Left renal pelvis (tissue), 4 donors: ENCODE measurements around the gene PNPLA2. TPM values are rescaled to one million over a fixed set of nuclear protein-coding genes. Genes with fewer than 3 reads are reported as not detected.

Source experiments
- DNase-seq, 4 donors: peaks; one replicate each; pipeline ENCODE4 v3.0.0-alpha.2; 2013; ENCODE audit warnings: low read depth in 4 of 4, low spot score in 3 of 4
- polyA plus RNA-seq, 4 donors: library from polyadenylated mRNA; unstranded; fragments of 120-200 nt; gene quantifications; one replicate each; pipeline ENCODE4 v1.2.1, GENCODE V29; 2013; ENCODE audit not compliant: insufficient read length in 4 of 4

PNPLA2 gene
- polyA plus RNA-seq, 4 donors, result 30.5 to 92.4 (median 44.1) TPM

DNA sequence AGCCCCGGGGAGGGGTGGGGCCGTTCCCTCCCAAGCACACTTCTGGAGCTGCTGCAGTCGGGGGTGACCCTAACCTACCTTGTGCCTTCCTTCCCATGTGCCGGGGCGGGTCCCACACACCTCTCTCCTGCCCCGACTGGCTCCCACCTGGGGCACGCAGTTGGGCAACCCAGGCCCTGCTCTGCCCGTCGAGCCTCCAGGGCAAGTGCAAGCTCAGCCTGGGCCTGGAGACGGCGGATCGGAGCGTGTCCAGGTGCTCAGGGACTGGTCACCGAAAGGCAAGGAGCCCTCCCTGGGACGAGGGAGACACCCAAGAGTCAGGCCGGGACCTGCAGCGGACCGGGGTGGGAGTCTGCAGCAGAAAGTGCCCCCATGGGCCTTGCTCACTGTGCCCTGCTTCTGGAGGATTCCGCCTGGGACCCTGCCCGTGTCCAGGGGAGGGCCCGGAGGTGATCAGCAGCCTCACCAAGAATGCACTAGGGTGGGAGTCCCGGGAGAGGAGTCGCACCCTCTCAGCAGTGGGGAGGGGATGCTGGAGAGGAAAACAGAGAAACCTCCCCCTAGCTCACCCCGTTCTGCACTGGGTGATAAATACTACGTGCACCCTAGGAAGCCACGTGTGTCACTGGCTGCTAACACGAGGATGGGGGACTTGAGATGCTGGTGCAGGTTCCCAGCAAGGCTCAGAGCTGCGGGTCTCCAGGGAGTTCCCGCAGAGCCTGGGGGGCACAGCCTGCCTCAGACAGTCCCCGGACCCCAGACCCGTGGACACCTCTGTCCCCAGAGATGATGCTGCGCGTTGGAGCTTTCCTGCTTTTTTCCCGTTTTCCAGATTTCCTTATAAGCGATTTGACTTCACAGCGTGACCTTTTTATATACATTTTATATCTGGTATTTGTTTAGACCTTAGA is 36.2 kb upstream of the PNPLA2 start:
- DNase-seq, result no peak

DNA sequence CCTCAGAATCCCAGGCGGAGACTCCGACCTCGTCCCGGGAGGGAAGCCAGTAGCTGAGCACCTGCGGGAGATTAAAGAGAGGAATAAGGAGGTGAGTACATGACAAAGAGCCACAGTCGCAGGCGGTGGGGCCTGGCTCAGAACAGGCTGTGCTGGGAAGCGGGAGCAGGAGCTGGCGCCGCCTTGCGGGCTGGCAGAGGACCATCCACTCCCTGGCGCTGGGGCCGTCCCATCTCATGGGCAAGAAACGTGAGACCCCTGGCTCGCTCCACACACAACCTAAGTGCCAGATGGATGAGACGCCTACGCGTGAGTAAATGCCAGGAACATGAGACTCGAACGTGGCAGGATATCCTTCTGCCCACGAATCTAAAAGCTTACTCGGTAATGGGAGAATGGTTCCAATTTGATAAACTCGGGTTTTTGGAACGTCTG is 35.1 kb upstream of the PNPLA2 start:
- DNase-seq, result peak in 2 of 4 donors; percentile 53 to 76

DNA sequence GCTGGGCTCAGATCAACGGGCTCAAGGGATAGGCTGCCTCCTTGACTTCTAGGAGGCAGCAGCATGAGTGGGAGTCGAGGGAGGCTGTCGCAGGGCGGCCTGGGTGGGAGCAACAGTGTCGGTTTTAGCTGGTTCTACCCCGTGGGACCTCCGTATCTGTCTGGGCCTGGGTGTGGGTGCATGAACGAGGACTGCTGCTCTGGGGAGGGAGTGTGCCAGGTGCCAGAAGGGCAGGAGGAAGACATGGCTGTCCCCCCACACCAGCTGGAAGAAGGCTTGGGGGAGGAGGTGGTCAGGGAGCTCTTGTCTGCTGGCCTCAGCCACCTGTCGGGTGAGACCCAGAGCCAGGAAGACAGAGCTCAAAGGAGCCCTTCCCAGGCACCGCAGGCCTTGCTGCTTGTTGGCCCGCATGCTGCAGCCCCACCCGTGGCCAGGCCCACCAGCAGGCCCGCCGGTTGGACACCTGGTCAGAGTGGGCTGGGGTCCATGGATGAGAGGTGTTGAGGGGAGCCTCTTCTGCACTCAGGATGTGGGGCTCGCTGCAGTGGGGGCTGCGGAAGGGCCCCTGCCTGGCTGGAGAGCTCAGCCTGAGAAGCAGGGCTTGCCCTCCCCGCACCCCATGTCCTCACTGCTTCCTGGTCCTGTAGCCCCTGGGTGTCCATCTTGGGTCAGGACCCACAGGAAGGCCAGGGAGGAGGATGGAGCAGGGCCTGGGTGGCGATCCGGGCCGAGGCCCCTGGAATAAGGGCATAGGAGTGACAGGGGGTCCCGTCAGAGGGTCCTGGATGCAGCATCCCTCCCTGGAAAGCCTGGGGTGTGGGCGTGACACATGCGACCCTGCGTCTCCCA is 32.3 kb upstream of the PNPLA2 start:
- no peak for DNase-seq

DNA sequence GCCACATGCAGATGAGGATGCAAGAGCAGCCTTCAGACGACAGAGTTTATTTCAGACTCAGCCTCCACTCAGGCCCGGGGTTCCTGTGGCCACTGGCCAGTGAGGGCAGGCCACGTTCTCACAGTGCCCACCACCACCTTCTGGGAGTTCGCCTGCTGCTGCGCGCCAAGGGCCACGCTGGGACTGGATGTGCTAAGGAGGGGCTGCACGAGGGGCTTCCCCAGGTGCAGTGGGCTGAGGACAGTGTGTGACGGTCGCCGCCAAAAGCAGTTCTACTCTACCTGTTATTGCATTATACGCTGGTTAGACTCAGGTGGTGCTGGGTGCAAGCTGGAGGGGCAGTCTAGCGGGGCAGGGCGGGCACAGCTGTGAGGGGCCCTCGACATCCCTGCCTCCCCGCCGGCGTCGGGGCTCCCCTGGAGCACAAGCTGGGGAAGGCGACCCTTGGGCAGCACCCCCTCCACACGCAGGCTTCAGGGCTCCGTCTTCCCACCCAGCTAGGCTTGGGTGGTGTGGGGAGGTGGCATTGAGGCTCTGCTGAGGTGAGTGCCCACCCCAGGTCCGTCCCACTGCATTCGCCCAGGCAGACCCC is 31.5 kb upstream of the PNPLA2 start:
- DNase-seq, result no peak

DNA sequence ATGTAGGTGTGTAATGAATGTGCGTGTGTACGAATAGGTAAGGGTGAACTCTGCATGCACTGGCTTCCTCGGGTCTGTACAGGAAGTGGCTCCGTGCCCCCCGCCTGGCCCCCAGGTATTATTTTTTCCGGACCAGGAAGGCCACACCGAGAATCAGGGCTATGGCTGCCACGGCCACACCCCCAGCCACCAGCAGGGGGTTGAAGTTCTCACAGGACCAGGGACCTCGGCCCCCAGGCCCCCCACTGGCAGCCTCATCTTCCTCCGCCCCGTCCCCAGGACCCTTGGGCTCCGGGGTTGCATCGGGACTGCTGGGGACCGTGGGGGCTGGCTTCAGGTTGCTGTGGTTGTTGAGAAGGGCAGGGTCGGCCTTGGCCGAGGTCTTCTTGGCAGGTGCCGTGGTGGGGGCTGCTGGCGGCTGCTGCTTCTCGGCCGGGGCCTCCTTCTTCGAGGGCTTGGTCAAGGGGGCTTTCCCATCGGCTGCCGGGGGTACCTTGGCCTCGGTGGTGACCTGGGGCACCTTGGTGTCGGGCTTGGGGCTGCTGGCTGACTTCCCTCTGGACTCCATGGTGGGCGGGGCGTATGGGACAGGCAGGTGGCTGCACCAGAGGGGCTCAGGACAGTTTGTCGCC is 30.6 kb upstream of the PNPLA2 start:
- DNase-seq, result no peak

DNA sequence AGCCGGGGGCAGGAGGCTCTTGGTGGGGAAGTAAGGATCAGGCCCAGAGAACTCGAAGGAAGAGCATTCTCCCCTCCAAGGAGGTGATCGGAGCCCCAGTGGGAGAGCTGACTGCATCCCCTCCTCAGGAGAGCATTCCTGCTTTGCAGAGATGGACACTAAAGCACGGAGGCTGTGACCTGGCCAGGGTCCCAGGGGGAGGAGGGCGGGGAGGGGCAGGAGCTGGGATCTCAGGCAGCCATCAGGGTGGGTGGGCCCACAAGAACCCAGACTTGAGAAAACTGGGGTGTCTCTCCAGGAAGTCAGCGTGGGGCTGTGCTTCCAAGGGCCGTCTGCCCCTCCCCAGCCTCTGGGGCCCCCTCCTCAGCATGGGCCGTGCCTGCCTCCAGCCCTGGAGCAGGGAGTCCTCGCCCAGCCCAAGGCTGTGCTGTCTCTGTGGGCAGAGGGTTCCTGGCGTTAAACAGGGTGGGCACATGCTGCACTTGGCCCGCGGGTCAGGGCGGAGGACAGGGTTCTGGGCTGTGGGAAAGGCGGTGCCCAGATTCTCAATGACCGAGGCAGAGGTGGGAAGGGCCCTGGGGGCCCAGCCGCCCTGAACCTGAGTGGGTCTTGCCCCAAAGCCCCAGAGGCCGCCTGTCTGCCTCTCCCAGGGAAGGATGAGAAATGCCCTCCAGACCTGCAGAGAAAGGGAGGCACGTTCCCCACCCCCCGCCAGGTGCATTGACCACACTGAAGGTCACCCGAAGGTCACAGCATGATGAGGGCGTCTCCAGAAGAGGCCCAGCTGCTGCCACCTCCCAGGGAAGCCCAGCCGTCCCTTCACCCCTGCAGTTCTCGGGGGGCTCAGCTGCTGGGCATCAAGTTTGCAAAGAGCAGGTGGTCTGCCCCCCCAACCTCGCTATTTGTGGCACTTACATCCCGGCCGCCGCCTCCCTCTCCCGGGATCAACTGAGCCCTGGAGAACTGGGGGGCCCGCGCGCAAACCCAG is 29.5 kb upstream of the PNPLA2 start:
- DNase-seq, result no peak

DNA sequence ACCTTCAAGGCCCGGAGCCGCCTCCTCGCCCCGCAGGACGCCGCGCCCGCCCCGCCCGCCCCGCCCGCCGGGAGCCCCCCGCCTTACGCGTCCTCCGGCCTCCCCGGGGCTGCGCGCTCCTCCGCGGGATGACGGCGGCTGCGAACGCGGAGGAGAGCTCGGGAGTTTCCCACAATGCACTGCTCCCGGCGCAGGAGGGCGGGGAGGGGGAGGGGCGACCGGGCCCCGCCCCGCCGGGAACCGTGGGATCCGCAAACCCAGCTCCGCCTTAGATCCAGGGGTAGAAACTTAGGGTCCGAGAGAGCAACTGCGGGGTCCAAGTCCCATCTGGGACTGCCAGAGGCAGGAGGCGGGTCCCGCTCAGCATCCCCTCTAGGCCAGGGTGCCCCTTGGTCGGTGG is 28.8 kb upstream of the PNPLA2 start, which contains the start of gene CEND1:
Gene CEND1 (minus strand): TSS at position 148 of the 400 bp plus-strand sequence. CDS start 1,514 bp downstream, outside the sequence.
- no peak for DNase-seq

DNA sequence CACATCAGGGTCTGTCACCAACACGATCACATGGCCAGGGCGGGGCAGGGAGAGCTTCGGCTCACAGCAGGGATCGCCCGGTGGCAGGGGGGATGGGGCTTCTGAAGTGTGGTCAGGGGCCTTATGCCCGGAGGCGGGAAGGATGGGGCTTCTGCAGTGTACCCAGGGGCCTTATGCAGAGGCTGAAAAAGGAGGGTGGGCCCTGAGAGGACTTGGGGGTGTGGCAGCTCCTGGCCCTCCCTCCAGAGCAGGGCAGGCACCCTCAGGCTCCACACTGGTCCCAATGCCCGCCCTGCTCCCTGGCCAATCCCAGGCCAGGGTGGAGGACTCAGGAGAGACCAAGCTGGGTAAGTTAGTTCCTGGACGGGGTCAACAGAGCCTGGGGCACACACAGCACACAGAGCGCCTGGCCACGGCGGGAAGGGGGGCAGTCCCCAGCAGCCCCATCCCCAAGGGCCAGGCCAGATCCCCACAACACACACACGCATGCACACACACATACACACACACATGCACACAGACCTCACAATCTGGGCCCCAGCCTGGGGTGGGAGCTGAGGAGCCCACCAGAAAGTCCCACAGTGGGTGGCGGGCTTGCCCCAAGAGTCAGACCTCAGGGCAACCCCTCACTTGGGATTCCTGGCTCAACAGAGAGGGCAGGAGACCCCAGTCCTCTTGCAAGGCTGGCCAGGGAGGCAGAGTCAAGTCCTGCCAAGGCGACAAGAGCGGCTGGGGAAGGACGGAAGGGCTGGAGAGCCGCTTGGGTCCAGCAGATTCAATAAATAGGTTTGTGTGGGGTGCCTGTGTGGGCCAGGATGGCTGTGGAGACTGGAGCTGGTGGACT is 27.8 kb upstream of the PNPLA2 start:
- no peak for DNase-seq

DNA sequence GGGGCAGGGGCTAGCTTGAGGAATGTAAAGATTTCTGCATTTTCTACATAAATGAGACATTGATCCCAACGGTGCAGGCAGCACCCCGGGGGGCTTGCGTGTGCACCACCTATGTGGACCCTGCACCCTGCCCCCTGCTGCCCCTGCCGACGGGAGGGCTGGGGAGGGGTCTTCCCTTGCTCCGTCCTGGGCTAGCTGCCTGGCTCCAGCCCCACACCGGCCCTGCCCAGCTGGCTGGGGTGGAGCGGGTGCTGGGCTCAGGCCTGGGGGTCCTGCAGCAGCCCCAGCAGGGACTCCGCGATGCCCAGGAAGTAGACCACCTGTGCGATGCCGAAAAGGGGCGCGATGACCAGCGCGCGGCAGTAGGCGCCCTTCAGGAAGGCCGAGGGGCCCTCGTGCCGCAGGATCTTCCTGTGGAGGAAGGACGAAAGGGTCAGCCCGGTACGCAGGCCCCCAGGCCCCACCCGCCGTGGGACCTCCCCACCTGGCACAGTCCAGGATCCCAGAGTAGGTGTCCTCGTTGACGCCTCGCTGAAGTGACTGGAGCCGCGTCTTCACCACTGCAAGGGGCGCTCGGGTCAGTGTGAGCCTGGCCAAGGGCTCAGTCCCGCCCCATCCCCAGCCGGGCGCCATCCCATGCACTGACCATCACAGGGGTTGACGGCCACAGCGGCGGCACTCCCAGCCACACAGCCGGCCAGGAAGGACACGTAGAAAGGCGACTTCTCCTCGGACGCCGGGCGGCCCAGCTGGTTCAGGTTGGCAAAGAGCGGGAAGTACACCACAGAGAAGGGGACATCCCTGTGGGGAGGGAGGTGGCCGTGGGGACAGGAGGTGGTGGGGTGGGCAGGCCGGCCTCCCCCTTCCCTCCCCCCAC is 26.8 kb upstream of the PNPLA2 start:
- no peak for DNase-seq

DNA sequence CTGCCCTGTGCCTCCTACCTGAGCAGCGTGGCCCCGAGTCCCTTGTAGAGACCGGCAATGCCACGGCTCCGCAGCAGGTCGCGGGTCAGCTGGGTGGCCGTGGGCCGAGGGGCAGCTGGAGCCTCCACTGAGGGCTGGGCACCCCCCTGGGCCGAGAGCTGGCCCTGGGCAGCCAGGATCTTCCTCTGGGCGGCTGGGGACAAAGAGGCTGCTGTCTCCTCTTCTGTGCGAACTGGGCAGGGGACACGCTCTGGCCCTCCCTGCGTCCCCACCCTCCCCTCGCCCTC is 26.2 kb upstream of the PNPLA2 start:
- DNase-seq, result no peak

DNA sequence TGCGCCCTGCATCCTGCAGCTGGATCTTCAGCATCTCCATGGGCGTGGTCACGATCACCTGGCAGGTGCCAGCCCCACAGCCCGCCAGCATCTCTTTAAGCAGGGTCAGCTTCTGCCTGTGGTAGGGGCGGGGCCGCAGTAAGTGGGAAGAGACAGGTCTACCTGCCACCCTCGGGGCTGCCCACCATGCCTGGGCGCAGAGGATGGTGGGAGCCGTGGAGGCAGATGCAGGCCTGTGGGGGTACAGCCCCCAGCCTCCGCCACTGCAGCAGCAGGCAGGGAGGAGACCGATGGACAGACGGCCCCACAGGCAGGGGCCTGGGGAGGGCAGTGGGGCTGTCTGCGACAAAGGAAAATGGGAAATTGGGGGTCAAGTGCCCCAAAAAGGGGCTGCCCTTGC is 25.8 kb upstream of the PNPLA2 start:
- DNase-seq, result no peak

DNA sequence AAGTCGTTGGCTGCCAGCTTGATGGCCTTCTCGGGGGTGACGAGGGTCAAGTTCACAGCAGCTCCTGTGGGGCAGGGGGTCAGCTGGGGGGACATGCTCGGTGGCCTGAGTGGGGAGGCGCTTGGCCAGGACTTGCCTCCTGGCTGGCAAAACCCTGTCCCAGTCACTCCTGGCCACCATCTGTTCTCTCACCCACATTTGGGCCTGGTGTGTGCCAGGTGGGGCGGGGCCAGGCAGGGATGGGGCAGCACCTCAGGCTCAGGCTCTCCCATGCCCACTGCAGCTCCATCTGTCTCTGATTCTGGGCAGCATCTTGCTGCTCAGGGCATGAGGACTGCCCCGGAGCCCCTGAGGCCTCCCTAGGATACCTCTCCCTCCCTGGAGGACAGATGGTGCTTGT is 25.2 kb upstream of the PNPLA2 start:
- DNase-seq, result no peak

DNA sequence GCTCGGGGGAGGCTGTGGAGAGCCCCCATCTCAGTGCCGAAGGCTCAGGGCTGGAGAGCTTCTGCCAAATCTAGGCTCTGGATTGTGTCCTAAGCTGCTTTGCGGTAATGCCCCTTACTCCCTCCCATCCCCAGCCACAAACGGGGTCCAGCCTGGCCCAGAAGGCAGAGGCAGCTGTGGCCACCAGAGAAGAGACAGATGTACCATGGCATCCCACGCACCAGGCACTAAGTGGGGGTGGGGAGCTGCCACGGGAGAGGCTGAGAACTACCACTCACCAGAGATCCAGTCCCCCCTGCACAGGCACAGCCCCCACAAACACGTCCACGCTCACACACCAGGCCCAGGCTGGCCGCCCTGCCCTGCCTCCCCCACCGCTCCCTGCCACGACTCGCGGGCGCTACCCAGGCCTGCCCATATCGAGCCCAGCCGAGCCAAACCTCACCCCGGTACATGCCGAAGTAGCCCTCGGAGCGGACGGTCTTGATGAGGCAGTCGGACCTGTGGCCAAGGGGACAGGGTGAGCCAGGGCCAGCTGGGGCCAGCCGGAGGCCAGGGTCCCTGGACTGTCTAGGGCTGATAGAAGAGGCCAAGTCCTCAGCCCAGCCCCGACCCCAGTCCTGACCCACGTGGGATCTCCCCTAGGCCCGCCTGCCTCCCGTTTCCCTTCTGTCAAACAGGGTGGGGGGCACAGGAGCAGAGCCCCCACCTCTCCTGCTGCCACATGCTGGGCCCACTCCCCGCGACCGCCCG is 24.5 kb upstream of the PNPLA2 start:
- DNase-seq, result no peak

DNA sequence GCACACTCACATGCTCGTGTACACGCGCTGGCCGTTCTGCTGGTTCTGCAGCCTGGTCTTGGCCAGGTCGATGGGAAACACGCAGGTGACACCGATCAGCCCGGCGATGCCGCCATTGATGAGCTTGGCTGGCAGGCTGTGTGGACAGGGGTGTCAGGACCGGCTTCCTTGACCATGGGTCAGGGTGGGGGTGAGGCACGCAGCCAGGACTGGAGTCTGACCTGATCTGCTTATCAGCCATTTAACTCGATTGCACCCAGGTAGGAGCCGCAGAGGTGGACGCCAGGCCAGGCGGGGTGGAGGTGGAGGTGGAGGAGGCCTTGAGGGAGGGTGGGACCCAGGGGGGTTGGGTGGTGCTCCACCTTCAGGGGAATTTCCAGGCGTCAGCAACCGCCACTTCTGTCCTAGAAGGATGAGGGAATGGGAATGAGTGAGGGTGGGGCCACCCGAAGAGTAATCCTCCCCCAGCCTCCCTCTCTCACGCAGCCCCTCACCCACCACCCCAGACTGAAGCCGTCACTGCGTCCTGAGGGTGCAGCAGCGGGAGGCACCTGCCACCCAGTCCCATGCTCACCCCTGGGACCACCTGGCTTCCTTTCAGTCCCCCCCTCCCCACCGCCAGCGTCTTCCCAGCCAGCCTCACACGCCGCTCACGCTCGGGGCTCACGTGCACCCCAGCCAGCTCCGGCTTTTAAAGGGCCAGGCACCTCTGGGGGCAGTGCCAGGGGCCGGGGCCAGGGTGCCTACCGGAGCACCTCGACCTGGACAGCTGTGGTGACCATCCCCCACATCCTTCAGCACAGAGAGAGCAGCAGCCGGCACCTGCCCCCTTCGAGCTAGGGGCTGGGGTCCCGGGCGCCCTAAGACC is 23.7 kb upstream of the PNPLA2 start:
- no peak for DNase-seq

DNA sequence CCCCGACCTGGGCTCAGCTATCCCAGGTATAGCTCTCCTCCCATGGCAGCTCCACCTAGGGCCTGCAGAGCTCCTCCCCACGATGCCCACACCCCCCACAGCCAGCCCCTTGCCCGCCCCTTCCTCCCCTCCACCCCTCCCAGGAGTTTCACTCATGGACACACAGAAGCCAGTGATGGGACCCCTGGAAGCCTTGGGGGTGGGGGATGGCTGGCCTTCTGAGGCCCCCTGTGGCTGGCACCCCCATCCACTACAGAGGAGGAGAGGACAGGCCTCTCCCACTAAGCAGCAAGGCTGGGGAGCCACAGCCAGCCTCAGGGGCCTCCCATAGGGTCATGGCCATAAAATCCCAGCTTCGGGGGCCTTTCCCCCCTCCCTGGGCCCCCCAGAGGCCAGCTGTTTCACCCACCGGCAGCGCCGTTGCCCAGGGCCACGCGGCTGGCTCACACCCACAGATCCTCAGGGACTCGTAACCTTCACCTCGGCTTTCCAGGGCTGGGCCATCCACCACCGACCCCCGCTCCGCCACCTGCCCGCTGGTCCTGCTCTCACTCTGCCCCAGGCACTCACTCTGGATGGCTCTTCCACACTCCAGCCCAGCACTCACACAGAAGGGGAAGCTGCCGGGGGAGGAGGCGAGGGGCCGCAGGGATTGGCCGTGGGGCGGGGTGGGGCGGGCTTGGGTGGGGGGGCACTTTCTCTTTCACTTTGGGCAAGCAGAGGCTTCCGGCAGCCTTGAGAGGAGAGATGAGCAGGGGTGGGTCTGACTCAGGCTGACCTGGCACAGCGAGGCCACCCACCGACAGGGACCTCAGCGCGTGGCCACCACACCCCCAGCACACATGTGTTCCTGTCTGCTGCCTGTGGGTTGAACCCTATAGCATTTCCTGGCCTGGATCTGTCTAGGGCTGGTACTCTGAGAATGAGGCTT is 22.8 kb upstream of the PNPLA2 start:
- DNase-seq, result no peak
